Measurements from ENCODE around the gene UBL3. TPM values are rescaled to one million over a fixed set of nuclear protein-coding genes. Genes with fewer than 3 reads are reported as not detected.

Gene UBL3
- total RNA-seq, 2 experiments from 2014 or later: 39.5 to 41.9 TPM

- peaks cover 14% of the 10 kb centered on the region for H3K4me1 ChIP-seq (ENCODE audit: insufficient read depth, low read length)
- peaks cover 60% of the 10 kb centered on the region for H3K4me1 Mint-ChIP-seq (ENCODE audit: low read depth)
- POLR2A ChIA-PET: no interaction called here
- no peak overlapping the region for H3K27ac Mint-ChIP-seq
- no peak for TF ChIP-seq CTCF (IDR thresholded peaks at IDR 0.05)
- no peaks in the 10 kb centered on the region for H3K27me3 Mint-ChIP-seq
- no peaks in the 10 kb centered on the region for H3K9me3 ChIP-seq (ENCODE audit: control insufficient read depth in 1 of 2, insufficient read depth in 1 of 2, low read length in 2 of 2)
- no peaks in the 10 kb centered on the region for H3K27me3 ChIP-seq (ENCODE audit: control insufficient read depth in 1 of 2, insufficient read depth in 2 of 2, low read length in 2 of 2)
- ATAC-seq (ENCODE audit: poor library complexity) (no peak), DNase-seq (no peak)
- no peak overlapping the region for H3K4me3 Mint-ChIP-seq
- H3K4me3 ChIP-seq (ENCODE audit: low read length): no peak overlapping the region
- H3K27ac ChIP-seq (ENCODE audit: low read depth in 1 of 2, low read length in 2 of 2): no peak overlapping the region
- CTCF ChIA-PET: no interaction called here
- H3K9me3 Mint-ChIP-seq: no peaks in the 10 kb centered on the region
- H3K36me3 Mint-ChIP-seq (ENCODE audit: low read depth): peaks cover 38% of the 10 kb centered on the region
- intact Hi-C loops (cut with DNase I, micrococcal nuclease): no loop called here
- H3K36me3 ChIP-seq (ENCODE audit: insufficient read depth, low read length): peaks cover 4% of the 10 kb centered on the region
Measured at GRCh38 chr13:29832761-29833298, 17.6 kb downstream of the UBL3 start.

GRCh38 chr13:29830000-29830399 lies 20.4 kb downstream of the UBL3 start:
- Histone ChIP-seq H3K9me3 (ENCODE audit: control insufficient read depth in 1 of 2, insufficient read depth in 1 of 2, low read length in 2 of 2) (no peaks in the 10 kb centered on the region), H3K4me3 (ENCODE audit: low read length) (no peak overlapping the region), H3K27me3 (ENCODE audit: control insufficient read depth in 1 of 2, insufficient read depth in 2 of 2, low read length in 2 of 2) (no peaks in the 10 kb centered on the region), H3K4me1 (ENCODE audit: insufficient read depth, low read length) (peaks cover 11% of the 10 kb centered on the region), H3K36me3 (ENCODE audit: insufficient read depth, low read length) (peaks cover 4% of the 10 kb centered on the region), H3K27ac (ENCODE audit: low read depth in 1 of 2, low read length in 2 of 2) (no peak overlapping the region)
- DNase-seq (no peak), ATAC-seq (ENCODE audit: poor library complexity) (no peak)
- no peak overlapping the region for H3K4me3 Mint-ChIP-seq
- H3K9me3 Mint-ChIP-seq: no peaks in the 10 kb centered on the region
- H3K36me3 Mint-ChIP-seq (ENCODE audit: low read depth): peaks cover 48% of the 10 kb centered on the region
- H3K4me1 Mint-ChIP-seq (ENCODE audit: low read depth): peaks cover 42% of the 10 kb centered on the region
- H3K27ac Mint-ChIP-seq: no peak overlapping the region
- no peak for TF ChIP-seq CTCF (IDR thresholded peaks at IDR 0.05)
- intact Hi-C loops (cut with DNase I, micrococcal nuclease): no loop called here
- ChIA-PET CTCF (no interaction called here), POLR2A (interaction anchor here (0.7 kb wide), 1 partner anchor 866 kb away, joined by 3 read pairs; no protein-coding TSS in a partner anchor)
- H3K27me3 Mint-ChIP-seq: no peaks in the 10 kb centered on the region

GRCh38 chr13:29819143-29819542 lies 31.3 kb downstream of the UBL3 start:
- Mint-ChIP-seq H3K4me3 (no peak overlapping the region), H3K36me3 (ENCODE audit: low read depth) (peaks cover 13% of the 10 kb centered on the region), H3K4me1 (ENCODE audit: low read depth) (peaks cover 68% of the 10 kb centered on the region), H3K27ac (no peak overlapping the region), H3K27me3 (no peaks in the 10 kb centered on the region), H3K9me3 (peaks cover 2% of the 10 kb centered on the region)
- POLR2A ChIA-PET: interaction anchor here (1.3 to 1.9 kb wide), 2 partner anchors 11 to 31 kb away, joined by 4 to 5 read pairs; no protein-coding TSS in a partner anchor
- TF ChIP-seq CTCF (IDR thresholded peaks at IDR 0.05): no peak
- no peak for ATAC-seq (ENCODE audit: poor library complexity)
- Histone ChIP-seq H3K27me3 (ENCODE audit: control insufficient read depth in 1 of 2, insufficient read depth in 2 of 2, low read length in 2 of 2) (no peaks in the 10 kb centered on the region), H3K36me3 (ENCODE audit: insufficient read depth, low read length) (no peaks in the 10 kb centered on the region), H3K9me3 (ENCODE audit: control insufficient read depth in 1 of 2, insufficient read depth in 1 of 2, low read length in 2 of 2) (peaks cover 0 to 7% of the 10 kb centered on the region in 2 experiments), H3K4me3 (ENCODE audit: low read length) (no peak overlapping the region), H3K27ac (ENCODE audit: low read depth in 1 of 2, low read length in 2 of 2) (no peak overlapping the region), H3K4me1 (ENCODE audit: insufficient read depth, low read length) (no peaks in the 10 kb centered on the region)
- CTCF ChIA-PET: no interaction called here
- intact Hi-C loops (cut with DNase I, micrococcal nuclease): no loop called here
- no peak for DNase-seq

Data from CD4-positive, alpha-beta T cell (primary cell).